SKM-1 (cell line): ENCODE measurements around the gene S1PR2.
"Not testable (repeated sequence)": the region's sequence is repeated elsewhere in the genome, so short reads cannot be mapped to it uniquely, and the experiment has no call there.

Experiments
- DNase-seq: peaks from one replicate; lab custom pipeline; 2025; ENCODE audit not compliant: unreplicated experiment; lab: John Stamatoyannopoulos, UW

S1PR2 gene

GRCh38 chr19:10226021-10226375 is 5.1 kb downstream of the S1PR2 start:
- DNase-seq = no peak

GRCh38 chr19:10224337-10224736 is 6.8 kb downstream of the S1PR2 start:
- DNase-seq = no peak

GRCh38 chr19:10223488-10224213 is 7.5 kb downstream of the S1PR2 start:
- no peak for DNase-seq

GRCh38 chr19:10222201-10222890 is 8.8 kb downstream of the S1PR2 start:
- peak; percentile 33 for DNase-seq

GRCh38 chr19:10220695-10221094 is 10.4 kb downstream of the S1PR2 start:
- DNase-seq = no peak

- DNase-seq = no peak
These were observed 11.5 kb downstream of the S1PR2 start for GRCh38 chr19:10219678-10220077.

- DNase-seq = no peak
These were observed 14.0 kb downstream of the S1PR2 start for GRCh38 chr19:10217085-10217484.

- DNase-seq = no peak
These were observed 16.3 kb downstream of the S1PR2 start for GRCh38 chr19:10214784-10215183.

- DNase-seq = no peak
These were observed 19.4 kb downstream of the S1PR2 start for GRCh38 chr19:10211691-10212090.

GRCh38 chr19:10211061-10211460 is 20.1 kb downstream of the S1PR2 start:
- DNase-seq = no peak

GRCh38 chr19:10209315-10209714 is 21.8 kb downstream of the S1PR2 start:
- no peak for DNase-seq

GRCh38 chr19:10207026-10207425 is 24.1 kb downstream of the S1PR2 start:
- DNase-seq = no peak

GRCh38 chr19:10206226-10206885 is 24.8 kb downstream of the S1PR2 start:
- no peak for DNase-seq

- DNase-seq = no peak
These were observed 25.5 kb downstream of the S1PR2 start for GRCh38 chr19:10205636-10206035.

- no peak for DNase-seq
These were observed 27.4 kb downstream of the S1PR2 start for GRCh38 chr19:10203686-10204085.

- DNase-seq = no peak
These were observed 30.0 kb downstream of the S1PR2 start for GRCh38 chr19:10201176-10201575.

GRCh38 chr19:10200101-10200500 is 31.0 kb downstream of the S1PR2 start:
- not testable (repeated sequence) for DNase-seq

- not testable (repeated sequence) for DNase-seq
These were observed 32.1 kb downstream of the S1PR2 start for GRCh38 chr19:10198889-10199644.

- DNase-seq = no peak
These were observed 36.0 kb downstream of the S1PR2 start for GRCh38 chr19:10195199-10195519.

- peak; percentile 94 for DNase-seq
These were observed 36.5 kb downstream of the S1PR2 start, which contains the start of gene DNMT1 for GRCh38 chr19:10194500-10195198. TSS of gene DNMT1 (minus strand) at chr19:10194953. CDS start at chr19:10194899, 54 bp downstream.
